HepG2 (cell line): ENCODE results near the gene TLL2. TPM values are rescaled to one million over a fixed set of nuclear protein-coding genes. Genes with fewer than 3 reads are reported as not detected.

Source experiments
- ATAC-seq: fragments of 200-7000 bp; cut with Tn5 transposase; 3 replicates; pipeline ENCODE4 v1.9.1; 2020; ENCODE audit warnings: mild to moderate bottlenecking, moderate library complexity
- BruUV-seq: library from RNA; stranded (reverse); fragments of 400-500 nt; replicated peaks from 2 replicates; lab custom pipeline; 2021; lab: Mats Ljungman, UMichigan
- CTCF ChIA-PET: fragments of 300-600 bp; formaldehyde crosslinking; extraction: SDS; loops from one replicate; lab custom pipeline; 2021; ENCODE audit warnings: low total read pairs, inconsistent platforms, low intra/inter-chr PET ratio; lab: Yijun Ruan, JAX
- POLR2A ChIA-PET: fragments of 350-600 bp; sonication (Branson Sonifier 250); formaldehyde crosslinking; loops from one replicate; lab custom pipeline; 2020; ENCODE audit warnings: antibody characterized with exemption, inconsistent platforms; lab: Yijun Ruan, JAX
- DNase-seq: peaks from one replicate; pipeline ENCODE4 v3.0.0-alpha.2; 2015; ENCODE audit warnings: low spot score
- FAIRE-seq: peaks from 3 replicates; lab custom pipeline; 2011; peaks lifted over from hg19 to GRCh38; lab: Jason Lieb, UNC
- H2AFZ ChIP-seq: one replicate; pipeline ENCODE4 v1.6.1; 2011; ENCODE audit warnings: low read length, inconsistent platforms
- H3K27ac ChIP-seq: fragments of 300-600 bp; 3 replicates; pipeline ENCODE4 v1.8.0; 2011; ENCODE audit warnings: mixed run types, mild to moderate bottlenecking, mixed read lengths, low read length, inconsistent platforms; ENCODE audit not compliant: insufficient read depth; ENCODE audit errors: extremely low read length
- H3K27me3 ChIP-seq, 2 experiments: fragments of 200-600 bp in 1 of 2; 2 replicates in 1 of 2; 3 replicates in 1 of 2; pipeline versions ENCODE4 v1.6.0 to v1.8.0; 2011; ENCODE audit warnings: low read length in 2 of 2, mild to moderate bottlenecking in 2 of 2, moderate library complexity in 2 of 2, inconsistent platforms in 1 of 2; ENCODE audit not compliant: insufficient read depth in 2 of 2, control insufficient read depth in 1 of 2
- H3K36me3 ChIP-seq, 2 experiments: fragments of 200-600 bp in 1 of 2; replicated peaks in 1 of 2; 2 replicates in 1 of 2; 3 replicates in 1 of 2; pipeline versions ENCODE4 v1.5.1 to v1.8.0; 2011; ENCODE audit warnings: low read length in 2 of 2, inconsistent platforms in 1 of 2; ENCODE audit not compliant: insufficient read depth in 2 of 2, control insufficient read depth in 1 of 2
- H3K4me1 ChIP-seq: 2 replicates; pipeline ENCODE4 v1.5.1; 2012; ENCODE audit warnings: low read length, inconsistent platforms; ENCODE audit not compliant: insufficient read depth
- H3K4me2 ChIP-seq: 2 replicates; pipeline ENCODE4 v1.6.0; 2011; ENCODE audit warnings: low read depth, low read length, inconsistent platforms
- H3K4me3 ChIP-seq, 3 experiments: fragments of 200-600 bp in 1 of 3; sonication (generic), shearing (Covaris generic) in 1 of 3; replicated peaks in 1 of 3; 2 replicates each; pipeline ENCODE4 v1.5.1; 2011 to 2016; ENCODE audit warnings: low read length in 3 of 3, inconsistent platforms in 2 of 3, low read depth in 2 of 3, mild to moderate bottlenecking in 2 of 3, control low read depth in 1 of 3, mixed read lengths in 1 of 3; ENCODE audit not compliant: insufficient read depth in 1 of 3
- H3K79me2 ChIP-seq: one replicate; pipeline ENCODE4 v1.6.1; 2011; ENCODE audit warnings: low read length, inconsistent platforms; ENCODE audit not compliant: insufficient read depth
- H3K9ac ChIP-seq: 2 replicates; pipeline ENCODE4 v1.6.0; 2011; ENCODE audit warnings: mild to moderate bottlenecking, low read depth, low read length, inconsistent platforms; ENCODE audit not compliant: insufficient read depth
- H3K9me3 ChIP-seq: 2 replicates; pipeline ENCODE4 v1.5.1; 2012; ENCODE audit warnings: mild to moderate bottlenecking, low read length
- H4K20me1 ChIP-seq: 2 replicates; pipeline ENCODE4 v1.6.0; 2011; ENCODE audit warnings: inconsistent platforms, mild to moderate bottlenecking, low read length, moderate library complexity; ENCODE audit not compliant: insufficient read depth
- ATF6 ChIP-seq: sonication (generic); formaldehyde crosslinking; conservative IDR thresholded peaks from 2 replicates; pipeline ENCODE4 v1.4.0; 2020; ENCODE audit warnings: missing genetic modification reagents
- CSRNP1 ChIP-seq: sonication (generic); formaldehyde crosslinking; IDR thresholded peaks from 2 replicates; pipeline ENCODE4 v1.8.1; 2023; ENCODE audit warnings: mild to moderate bottlenecking, missing genetic modification reagents
- FOXO1 ChIP-seq: sonication (generic); formaldehyde crosslinking; IDR thresholded peaks from 2 replicates; pipeline ENCODE4 v1.4.0; 2020; ENCODE audit warnings: missing genetic modification reagents
- FOXP1 ChIP-seq, 2 experiments: fragments of 450-650 bp in 1 of 2; IDR thresholded peaks; 2 replicates each; pipeline ENCODE4 v1.6.1; 2017 to 2018; ENCODE audit warnings: antibody characterized with exemption in 1 of 2
- MED13 ChIP-seq: sonication (generic); formaldehyde crosslinking; IDR thresholded peaks from 2 replicates; pipeline ENCODE4 v1.5.0; 2020; ENCODE audit warnings: missing genetic modification reagents
- MTERF4 ChIP-seq: sonication (generic); formaldehyde crosslinking; IDR thresholded peaks from 2 replicates; pipeline ENCODE4 v1.8.0; 2023; ENCODE audit warnings: mild to moderate bottlenecking, missing genetic modification reagents
- NFIB ChIP-seq: sonication (generic); formaldehyde crosslinking; IDR thresholded peaks from 2 replicates; pipeline ENCODE4 v1.9.0; 2021; ENCODE audit warnings: missing genetic modification reagents, mild to moderate bottlenecking, borderline replicate concordance
- NPAS2 ChIP-seq: sonication (generic); formaldehyde crosslinking; IDR thresholded peaks from 2 replicates; pipeline ENCODE4 v1.8.0; 2022; ENCODE audit warnings: mild to moderate bottlenecking, missing genetic modification reagents, borderline replicate concordance
- RNF2 ChIP-seq: fragments of 450-650 bp; conservative IDR thresholded peaks from 2 replicates; pipeline ENCODE4 v1.6.1; 2016; ENCODE audit warnings: low read depth
- SMAD1 ChIP-seq: sonication (generic); formaldehyde crosslinking; IDR thresholded peaks from 2 replicates; pipeline ENCODE4 v1.4.0; 2020; ENCODE audit warnings: missing genetic modification reagents, low read depth, mild to moderate bottlenecking, borderline replicate concordance
- ZFP41 ChIP-seq: sonication (generic); formaldehyde crosslinking; IDR thresholded peaks from 2 replicates; pipeline ENCODE4 v1.4.0; 2020; ENCODE audit warnings: mild to moderate bottlenecking, missing genetic modification reagents, borderline replicate concordance
- ZSCAN22 ChIP-seq: sonication (generic); formaldehyde crosslinking; IDR thresholded peaks from 2 replicates; pipeline ENCODE4 v1.4.0; 2020; ENCODE audit warnings: mild to moderate bottlenecking, missing genetic modification reagents
- ZSCAN29 ChIP-seq: sonication (generic); formaldehyde crosslinking; conservative IDR thresholded peaks from 2 replicates; pipeline ENCODE4 v1.4.0; 2020; ENCODE audit warnings: mild to moderate bottlenecking, missing genetic modification reagents
- WGBS: methylation state at CpG from one replicate; pipeline ENCODE4 v1.1.6; 2017; ENCODE audit warnings: low lambda C conversion rate; 5-methylcytosine and 5-hydroxymethylcytosine counted together
- in situ Hi-C: cut with HindIII; loops from 2 replicates; pipeline ENCODE4 v1.10.0; 2017; ENCODE audit warnings: low pct_unique_long_range_greater_than_20kb; ENCODE audit not compliant: extremely low pct_ligation_motif_present
- intact Hi-C: fragments of 100-400 bp; cut with micrococcal nuclease; formaldehyde crosslinking; loops from one replicate; pipeline ENCODE4 v1.10.0; 2022; ENCODE audit not compliant: unreplicated experiment
- polyA plus RNA-seq, 8 experiments: library from polyadenylated mRNA; depleted of rRNA in 3 of 8; stranded (reverse) in 7 of 8; unstranded in 1 of 8; fragments of >200 nt; fragmentation: Illumina TruSeq in 4 of 8; extraction: Trizol in 4 of 8; gene quantifications; 2 replicates each; pipeline versions ENCODE4 v1.2.1 to v1.2.3, GENCODE V29; 2011 to 2016; ENCODE audit warnings: low read depth in 4 of 8, missing spikeins in 1 of 8, mixed read lengths in 1 of 8; ENCODE audit not compliant: insufficient read depth in 1 of 8
- total RNA-seq, 5 experiments: library from RNA; depleted of rRNA; stranded (reverse); fragments of >200 nt; fragmentation: Illumina TruSeq; extraction: Trizol; gene quantifications; 2 replicates each; pipeline ENCODE4 v1.2.3, GENCODE V29; 2016; ENCODE audit warnings: low read depth in 1 of 5
- TF ChIP-seq, protein P1 (sequence below): sonication (generic); formaldehyde crosslinking; IDR thresholded peaks from 2 replicates; pipeline ENCODE4 v1.4.0; 2020; ENCODE audit warnings: mild to moderate bottlenecking, missing genetic modification reagents
- TF ChIP-seq, protein P2 (sequence below): sonication (generic); formaldehyde crosslinking; IDR thresholded peaks from 2 replicates; pipeline ENCODE4 v1.4.0; 2020; ENCODE audit warnings: missing genetic modification reagents
- TF ChIP-seq, protein P3 (sequence below): sonication (generic); formaldehyde crosslinking; IDR thresholded peaks from 2 replicates; pipeline ENCODE4 v1.8.0; 2022; ENCODE audit warnings: low read depth, missing genetic modification reagents

Gene TLL2
- total and polyA plus RNA-seq, 2 of the 13 experiments (the other 11 are each of a cell fraction or from before 2014, with no cell fraction given) = 0.09 TPM; not detected in 1

DNA sequence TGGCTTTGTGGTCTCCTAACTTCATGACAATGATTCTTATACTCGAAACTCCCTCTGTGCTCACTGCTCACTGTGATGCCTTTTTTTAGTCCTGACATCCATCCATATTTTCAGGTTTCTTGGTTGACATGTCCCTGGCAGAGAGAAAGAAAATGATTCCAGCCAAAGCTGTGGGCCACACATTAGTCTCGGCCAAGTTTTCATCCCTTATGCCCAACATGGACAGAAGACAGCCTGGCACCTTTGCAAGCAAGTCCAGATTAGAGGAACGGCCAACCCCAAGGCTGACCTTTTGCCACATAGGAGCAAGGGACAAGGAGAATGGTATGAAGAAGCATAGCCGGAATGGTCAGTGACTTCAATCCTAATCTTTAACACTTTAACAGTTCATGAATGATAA, 146.3 kb downstream of the TLL2 start:
- POLR2A ChIA-PET = no interaction called here
- H3K36me3 ChIP-seq = no peaks in the 10 kb centered on the region
- DNase-seq (no peak), FAIRE-seq (no peak)
- no peaks in the 10 kb centered on the region for H3K4me1 ChIP-seq
- H3K9me3 ChIP-seq = no peaks in the 10 kb centered on the region
- no peak overlapping the region for H2AFZ ChIP-seq
- no peak overlapping the region for H3K4me2 ChIP-seq
- CTCF ChIA-PET = no interaction called here
- TF ChIP-seq CSRNP1 (CRISPR knock-in tag) = no peak
- TF ChIP-seq, protein P1, sequence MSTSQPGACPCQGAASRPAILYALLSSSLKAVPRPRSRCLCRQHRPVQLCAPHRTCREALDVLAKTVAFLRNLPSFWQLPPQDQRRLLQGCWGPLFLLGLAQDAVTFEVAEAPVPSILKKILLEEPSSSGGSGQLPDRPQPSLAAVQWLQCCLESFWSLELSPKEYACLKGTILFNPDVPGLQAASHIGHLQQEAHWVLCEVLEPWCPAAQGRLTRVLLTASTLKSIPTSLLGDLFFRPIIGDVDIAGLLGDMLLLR (CRISPR knock-in tag) = no peak
- no peak for TF ChIP-seq ZFP41 (CRISPR knock-in tag)
- no peak for TF ChIP-seq ATF6
- no peak for TF ChIP-seq NFIB (CRISPR knock-in tag)
- no peak for TF ChIP-seq RNF2
- TF ChIP-seq FOXP1 (IDR thresholded peaks at IDR 0.05) = no peak
- TF ChIP-seq FOXP1 (CRISPR knock-in tag; IDR thresholded peaks at IDR 0.05) = no peak
- no peak for TF ChIP-seq MED13 (CRISPR knock-in tag)
- TF ChIP-seq, protein P2, sequence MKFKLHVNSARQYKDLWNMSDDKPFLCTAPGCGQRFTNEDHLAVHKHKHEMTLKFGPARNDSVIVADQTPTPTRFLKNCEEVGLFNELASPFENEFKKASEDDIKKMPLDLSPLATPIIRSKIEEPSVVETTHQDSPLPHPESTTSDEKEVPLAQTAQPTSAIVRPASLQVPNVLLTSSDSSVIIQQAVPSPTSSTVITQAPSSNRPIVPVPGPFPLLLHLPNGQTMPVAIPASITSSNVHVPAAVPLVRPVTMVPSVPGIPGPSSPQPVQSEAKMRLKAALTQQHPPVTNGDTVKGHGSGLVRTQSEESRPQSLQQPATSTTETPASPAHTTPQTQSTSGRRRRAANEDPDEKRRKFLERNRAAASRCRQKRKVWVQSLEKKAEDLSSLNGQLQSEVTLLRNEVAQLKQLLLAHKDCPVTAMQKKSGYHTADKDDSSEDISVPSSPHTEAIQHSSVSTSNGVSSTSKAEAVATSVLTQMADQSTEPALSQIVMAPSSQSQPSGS (CRISPR knock-in tag) = no peak
- TF ChIP-seq NPAS2 (CRISPR knock-in tag) = no peak
- TF ChIP-seq FOXO1 = no peak
- no peak for TF ChIP-seq SMAD1 (CRISPR knock-in tag)
- TF ChIP-seq ZSCAN29 (CRISPR knock-in tag) = no peak
- TF ChIP-seq MTERF4 = no peak
- no peak for TF ChIP-seq ZSCAN22
- TF ChIP-seq, protein P3, sequence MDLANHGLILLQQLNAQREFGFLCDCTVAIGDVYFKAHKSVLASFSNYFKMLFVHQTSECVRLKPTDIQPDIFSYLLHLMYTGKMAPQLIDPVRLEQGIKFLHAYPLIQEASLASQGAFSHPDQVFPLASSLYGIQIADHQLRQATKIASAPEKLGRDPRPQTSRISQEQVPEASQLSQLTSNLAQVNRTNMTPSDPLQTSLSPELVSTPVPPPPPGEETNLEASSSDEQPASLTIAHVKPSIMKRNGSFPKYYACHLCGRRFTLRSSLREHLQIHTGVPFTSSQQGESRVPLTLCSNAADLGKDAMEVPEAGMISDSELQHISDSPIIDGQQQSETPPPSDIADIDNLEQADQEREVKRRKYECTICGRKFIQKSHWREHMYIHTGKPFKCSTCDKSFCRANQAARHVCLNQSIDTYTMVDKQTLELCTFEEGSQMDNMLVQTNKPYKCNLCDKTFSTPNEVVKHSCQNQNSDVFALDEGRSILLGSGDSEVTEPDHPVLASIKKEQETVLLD = no peak
- TF ChIP-seq, all 625 proteins: peak for 0
- ATAC-seq = no peak
- Histone ChIP-seq H3K27ac (no peak overlapping the region), H3K27me3 (peaks cover 2 to 10% of the 10 kb centered on the region in 2 experiments; a peak in 3 of 5 replicates), H4K20me1 (no peaks in the 10 kb centered on the region), H3K9ac (no peak overlapping the region), H3K4me3 (no peak overlapping the region), H3K79me2 (no peaks in the 10 kb centered on the region)
- in situ Hi-C loops (no loop called here), intact Hi-C loops (no loop called here)
- BruUV-seq = no TSS peak
- whole genome bisulfite sequencing = 11% methylated on average over 4 of the region's 4 CpGs
